NOMO-1 (cell line): ENCODE data around the gene SGTA.

Experiments used
- DNase-seq, 2 experiments: peaks; one replicate each; lab custom pipeline; 2025; ENCODE audit not compliant: unreplicated experiment in 2 of 2; lab: John Stamatoyannopoulos, UW

SGTA gene

GRCh38 chr19:2731181-2731995, 51.7 kb downstream of the SGTA start:
- DNase-seq, result no peak

- DNase-seq, result no peak
Observed at GRCh38 chr19:2729943-2730818, 52.9 kb downstream of the SGTA start.

GRCh38 chr19:2728783-2729387, 54.2 kb downstream of the SGTA start:
- no peak for DNase-seq

- DNase-seq, result no peak
Observed at GRCh38 chr19:2727640-2727944, 55.5 kb downstream of the SGTA start.

- DNase-seq, result no peak
Observed at GRCh38 chr19:2726904-2727639, 56.0 kb downstream of the SGTA start.

- no peak for DNase-seq
Observed at GRCh38 chr19:2726160-2726855, 56.8 kb downstream of the SGTA start.

- no peak for DNase-seq
Observed at GRCh38 chr19:2724148-2724557, 58.9 kb downstream of the SGTA start.

GRCh38 chr19:2723747-2724146, 59.3 kb downstream of the SGTA start:
- no peak for DNase-seq

GRCh38 chr19:2723345-2723715, 59.7 kb downstream of the SGTA start:
- DNase-seq, result no peak

GRCh38 chr19:2722541-2723344, 60.3 kb downstream of the SGTA start:
- peak; percentile 62 to 65 for DNase-seq

GRCh38 chr19:2721570-2722540, 61.2 kb downstream of the SGTA start:
- no peak for DNase-seq

GRCh38 chr19:2720777-2721569, 62.1 kb downstream of the SGTA start, which contains the start of gene DIRAS1:
TSS of gene DIRAS1 (minus strand) at chr19:2721372. CDS start at chr19:2717806, 3,566 bp downstream.
- no peak for DNase-seq

- no peak for DNase-seq
Observed at GRCh38 chr19:2719920-2720776, 62.9 kb downstream of the SGTA start.

GRCh38 chr19:2719232-2719735, 63.8 kb downstream of the SGTA start:
- no peak for DNase-seq

- DNase-seq, result no peak
Observed at GRCh38 chr19:2717638-2718541, 65.2 kb downstream of the SGTA start.
